DND-41 (cell line): ENCODE measurements around the gene LYL1.

Experiments used
- CTCF ChIP-seq: IDR thresholded peaks from 2 replicates; pipeline ENCODE4 v1.5.1; 2012; ENCODE audit warnings: borderline replicate concordance, low read length, moderate library complexity, mild to moderate bottlenecking; ENCODE audit not compliant: poor library complexity, severe bottlenecking; ENCODE audit errors: extremely low read depth
- EZH2 ChIP-seq: IDR thresholded peaks from 3 replicates; pipeline ENCODE4 v1.6.1; 2012; ENCODE audit warnings: borderline replicate concordance, low read depth, mild to moderate bottlenecking, moderate library complexity, low read length, inconsistent platforms; ENCODE audit not compliant: severe bottlenecking

- TF ChIP-seq CTCF: no peak
- TF ChIP-seq EZH2: no peak
Measured at GRCh38 chr19:13138171-13138915, 35.7 kb upstream of the LYL1 start.
